Left ventricle myocardium superior (tissue), 1 donor: ENCODE measurements around the gene ANK2. TPM values are rescaled to one million over a fixed set of nuclear protein-coding genes. Genes with fewer than 3 reads are reported as not detected.
A peak's percentile ranks its signal among the peaks of the same experiment; 100 is the strongest.

Experiments used
- ATAC-seq: fragments of 200-7000 bp; cut with Tn5 transposase; one replicate; pipeline ENCODE4 v1.9.1; 2020; ENCODE audit warnings: mild to moderate bottlenecking, moderate library complexity
- DNase-seq: peaks from one replicate; pipeline ENCODE4 v3.0.0-alpha.2; 2020
- intact Hi-C: fragments of 100-400 bp; cut with micrococcal nuclease; formaldehyde crosslinking; loops from one replicate; pipeline ENCODE4 v1.11.0; 2022
- total RNA-seq: library from RNA; stranded (reverse); fragmentation: NEBNext Ultra II Directional; extraction: Animal tissue kit (Norgen Biotek cat#: 25700); gene quantifications from one replicate; pipeline ENCODE4 v1.2.1, GENCODE V29; 2021
- donor health status: DM: no; HTN: yes; CAD: no; lungs with severe emphysema.

The ANK2 gene
- total RNA-seq, 1 donor from 2014 or later = 350 TPM

- ATAC-seq (peak; percentile 74), DNase-seq (peak; percentile 70)
- intact Hi-C loops = no loop called here
Measured at GRCh38 chr4:113303315-113303714, 253.9 kb downstream of the ANK2 start.

GRCh38 chr4:113311047-113311446 is 261.6 kb downstream of the ANK2 start:
- intact Hi-C loops = no loop called here
- ATAC-seq = no peak
- no peak for DNase-seq

GRCh38 chr4:113312529-113312928 is 263.1 kb downstream of the ANK2 start:
- ATAC-seq (no peak), DNase-seq (no peak)
- intact Hi-C loops = no loop called here

GRCh38 chr4:113314426-113314825 is 265.0 kb downstream of the ANK2 start:
- intact Hi-C loops = no loop called here
- no peak for ATAC-seq

GRCh38 chr4:113316879-113317278 is 267.4 kb downstream of the ANK2 start:
- DNase-seq (no peak), ATAC-seq (no peak)
- intact Hi-C loops = no loop called here

More at GRCh38 chr4:113314426-113314825, 265.0 kb downstream of the ANK2 start:
- DNase-seq = no peak

- intact Hi-C loops = no loop called here
- DNase-seq = no peak
- ATAC-seq = no peak
Measured at GRCh38 chr4:113317523-113317922, 268.1 kb downstream of the ANK2 start.

- DNase-seq (no peak), ATAC-seq (no peak)
- intact Hi-C loops = no loop called here
Measured at GRCh38 chr4:113322736-113323135, 273.3 kb downstream of the ANK2 start.

- intact Hi-C loops = no loop called here
- ATAC-seq (no peak), DNase-seq (no peak)
Measured at GRCh38 chr4:113325876-113326615, 276.6 kb downstream of the ANK2 start.

- intact Hi-C loops = no loop called here
- DNase-seq = no peak
- peak; percentile 32 for ATAC-seq
Measured at GRCh38 chr4:113327494-113327893, 278.0 kb downstream of the ANK2 start.

- no peak for DNase-seq
- peak; percentile 53 for ATAC-seq
- intact Hi-C loops = no loop called here
Measured at GRCh38 chr4:113328514-113328913, 279.1 kb downstream of the ANK2 start.

- no peak for DNase-seq
- intact Hi-C loops = no loop called here
- ATAC-seq = no peak
Measured at GRCh38 chr4:113330200-113330599, 280.7 kb downstream of the ANK2 start.

- DNase-seq (no peak), ATAC-seq (no peak)
- intact Hi-C loops = no loop called here
Measured at GRCh38 chr4:113331811-113332210, 282.4 kb downstream of the ANK2 start.

GRCh38 chr4:113332701-113333100 is 283.2 kb downstream of the ANK2 start:
- intact Hi-C loops = no loop called here
- ATAC-seq = no peak

GRCh38 chr4:113335746-113336145 is 286.3 kb downstream of the ANK2 start:
- no peak for ATAC-seq
- intact Hi-C loops = no loop called here
- DNase-seq = no peak

More at GRCh38 chr4:113332701-113333100, 283.2 kb downstream of the ANK2 start:
- no peak for DNase-seq

GRCh38 chr4:113336556-113336955 is 287.1 kb downstream of the ANK2 start:
- intact Hi-C loops = no loop called here
- ATAC-seq = no peak
- DNase-seq = no peak

- DNase-seq (no peak), ATAC-seq (no peak)
- intact Hi-C loops = no loop called here
Measured at GRCh38 chr4:113339430-113339813, 290.0 kb downstream of the ANK2 start.

GRCh38 chr4:113344100-113344499 is 294.6 kb downstream of the ANK2 start:
- DNase-seq = no peak
- ATAC-seq = no peak
- intact Hi-C loops = no loop called here

GRCh38 chr4:113347245-113347644 is 297.8 kb downstream of the ANK2 start:
- intact Hi-C loops = no loop called here

GRCh38 chr4:113349430-113349829 is 300.0 kb downstream of the ANK2 start:
- no peak for ATAC-seq
- intact Hi-C loops = no loop called here
- DNase-seq = no peak

More at GRCh38 chr4:113347245-113347644, 297.8 kb downstream of the ANK2 start:
- ATAC-seq (no peak), DNase-seq (no peak)

GRCh38 chr4:113350576-113350975 is 301.1 kb downstream of the ANK2 start:
- ATAC-seq (no peak), DNase-seq (no peak)
- intact Hi-C loops = no loop called here
